Ascending aorta (tissue), 2 donors: Measurements from ENCODE around the gene AMIGO2. TPM values are rescaled to one million over a fixed set of nuclear protein-coding genes. Genes with fewer than 3 reads are reported as not detected.
A peak's percentile ranks its signal among the peaks of the same experiment; 100 is the strongest.

Experiments used
- DNase-seq, 2 donors: peaks; one replicate each; pipeline ENCODE4 v3.0.0-alpha.2; 2019; ENCODE audit warnings: low spot score in 2 of 2
- H3K27ac ChIP-seq, 2 donors: fragments of 200-600 bp; sonication (generic); one replicate each; pipeline ENCODE4 v1.5.1; 2016 to 2017; ENCODE audit warnings: mild to moderate bottlenecking in 1 of 2
- H3K27me3 ChIP-seq: fragments of 200-600 bp; sonication (generic); one replicate; pipeline ENCODE4 v1.5.1; 2017
- H3K36me3 ChIP-seq, 2 donors: fragments of 200-600 bp; sonication (generic); one replicate each; pipeline ENCODE4 v1.5.1; 2016
- H3K4me1 ChIP-seq, 2 donors: fragments of 200-600 bp; sonication (generic); one replicate each; pipeline ENCODE4 v1.5.1; 2016 to 2017; ENCODE audit warnings: mild to moderate bottlenecking in 1 of 2
- H3K4me3 ChIP-seq, 2 donors: fragments of 200-600 bp; sonication (generic); one replicate each; pipeline ENCODE4 v1.5.1; 2016 to 2017; ENCODE audit warnings: mild to moderate bottlenecking in 1 of 2
- H3K9me3 ChIP-seq, 2 donors: fragments of 200-600 bp; sonication (generic); one replicate each; pipeline ENCODE4 v1.5.1; 2016
- CTCF ChIP-seq, 3 experiments: fragments of 200-600 bp in 2 of 3; fragments of 450-650 bp in 1 of 3; sonication (generic) in 2 of 3; IDR thresholded peaks; one replicate each; pipeline ENCODE4 v1.5.1; 2016 to 2019; ENCODE audit warnings: antibody characterized with exemption in 3 of 3, mild to moderate bottlenecking in 1 of 3, moderate library complexity in 1 of 3
- intact Hi-C: fragments of 100-400 bp; cut with DNase I; formaldehyde crosslinking; loops from one replicate; pipeline ENCODE4 v1.15.1; 2023
- total RNA-seq: library from RNA; depleted of rRNA; stranded (reverse); fragments of >200 nt; gene quantifications from one replicate; pipeline ENCODE4 v1.1.0, GENCODE V29; 2016

The AMIGO2 gene
- total RNA-seq, 1 donor from 2014 or later: 22.7 TPM

GRCh38 chr12:47088021-47088944 lies 8.5 kb upstream of the AMIGO2 start:
- intact Hi-C loops: loop anchor here (2.0 to 10.0 kb wide), 2 partner anchors 15 to 727 kb away; partner anchors contain the start of gene HDAC7
- no peak for DNase-seq
- Histone ChIP-seq H3K4me3 (no peak overlapping the region), H3K27ac (peak overlapping the region; percentile 81 to 99), H3K27me3 (no peaks in the 10 kb centered on the region), H3K9me3 (no peaks in the 10 kb centered on the region), H3K4me1 (peaks cover 3 to 42% of the 10 kb centered on the region in 2 donors), H3K36me3 (no peaks in the 10 kb centered on the region)
- TF ChIP-seq CTCF (IDR thresholded peaks at IDR 0.05): no peak

GRCh38 chr12:47087088-47087688 lies 7.4 kb upstream of the AMIGO2 start:
- H3K9me3 ChIP-seq: no peaks in the 10 kb centered on the region
- H3K27me3 ChIP-seq: no peaks in the 10 kb centered on the region
- no peak for TF ChIP-seq CTCF (IDR thresholded peaks at IDR 0.05)
- no peak overlapping the region for H3K4me3 ChIP-seq
- peak overlapping the region; percentile 81 to 99 for H3K27ac ChIP-seq
- H3K4me1 ChIP-seq: peaks cover 3 to 52% of the 10 kb centered on the region in 2 donors
- no peak for DNase-seq
- intact Hi-C loops: loop anchor here (10.0 kb wide), 1 partner anchor 728 kb away; the partner anchor contains the start of gene HDAC7
- no peaks in the 10 kb centered on the region for H3K36me3 ChIP-seq

- H3K4me1 ChIP-seq: peaks cover 3 to 52% of the 10 kb centered on the region in 2 donors
- TF ChIP-seq CTCF (IDR thresholded peaks at IDR 0.05): no peak
Measured at GRCh38 chr12:47085815-47086252, 6.1 kb upstream of the AMIGO2 start.

GRCh38 chr12:47084172-47084571 lies 4.4 kb upstream of the AMIGO2 start:
- no peak for DNase-seq
- Histone ChIP-seq H3K27me3 (no peaks in the 10 kb centered on the region), H3K9me3 (no peaks in the 10 kb centered on the region), H3K36me3 (no peaks in the 10 kb centered on the region), H3K27ac (peak overlapping the region; percentile 81 to 99), H3K4me3 (peak overlapping the region in 1 of 2 donors; percentile 7), H3K4me1 (peaks cover 3 to 50% of the 10 kb centered on the region in 2 donors)
- no peak for TF ChIP-seq CTCF (IDR thresholded peaks at IDR 0.05)
- intact Hi-C loops: loop anchor here (5.0 to 10.0 kb wide), 2 partner anchors 293 to 731 kb away; partner anchors contain the start of gene HDAC7

More at GRCh38 chr12:47085815-47086252, 6.1 kb upstream of the AMIGO2 start:
- no peak for DNase-seq
- no peak overlapping the region for H3K4me3 ChIP-seq
- no peaks in the 10 kb centered on the region for H3K27me3 ChIP-seq
- peak overlapping the region; percentile 81 to 99 for H3K27ac ChIP-seq
- H3K9me3 ChIP-seq: no peaks in the 10 kb centered on the region
- intact Hi-C loops: loop anchor here (10.0 kb wide), 1 partner anchor 729 kb away; the partner anchor contains the start of gene HDAC7
- no peaks in the 10 kb centered on the region for H3K36me3 ChIP-seq

GRCh38 chr12:47082796-47083621 lies 3.2 kb upstream of the AMIGO2 start:
- Histone ChIP-seq H3K4me3 (no peak overlapping the region), H3K4me1 (peaks cover 0 to 40% of the 10 kb centered on the region in 2 donors), H3K27ac (peak overlapping the region; percentile 81 to 99), H3K36me3 (no peaks in the 10 kb centered on the region), H3K9me3 (no peaks in the 10 kb centered on the region), H3K27me3 (no peaks in the 10 kb centered on the region)
- TF ChIP-seq CTCF (IDR thresholded peaks at IDR 0.05): no peak
- intact Hi-C loops: loop anchor here (5.0 to 10.0 kb wide), 2 partner anchors 294 to 732 kb away; partner anchors contain the start of gene HDAC7
- DNase-seq: no peak
